Measurements from ENCODE around the gene LPIN1. TPM values are rescaled to one million over a fixed set of nuclear protein-coding genes. Genes with fewer than 3 reads are reported as not detected.

Gene LPIN1
- total RNA-seq, 4 donors from 2014 or later = 55.2 to 77.0 (median 72.8) TPM

GRCh38 chr2:11872948-11873269 lies 126.5 kb downstream of the LPIN1 start:
- H3K4me1 ChIP-seq = peaks cover 0 to 7% (median 0%) of the 10 kb centered on the region in 4 donors
- no peaks in the 10 kb centered on the region for H3K36me3 ChIP-seq
- 100% methylated on average over 2 of the region's 2 CpGs for WGBS
- DNase-seq (ENCODE audit: extremely low spot score) = no peak
- H3K9me3 ChIP-seq = no peaks in the 10 kb centered on the region
- no peaks in the 10 kb centered on the region for H3K27me3 ChIP-seq
- H3K4me3 ChIP-seq = no peak overlapping the region
- TF ChIP-seq POLR2A (IDR thresholded peaks at IDR 0.05; ENCODE audit: low read depth) (no peak), EP300 (IDR thresholded peaks at IDR 0.05) (no peak), CTCF (IDR thresholded peaks at IDR 0.05) (no peak), POLR2AphosphoS5 (IDR thresholded peaks at IDR 0.05) (no peak)
- intact Hi-C loops (cut with DNase I) = no loop called here
- H3K27ac ChIP-seq (replicated peaks in 1 of 4) = no peak overlapping the region

- TF ChIP-seq EP300 (IDR thresholded peaks at IDR 0.05) = no peak
- no peak for TF ChIP-seq POLR2A (IDR thresholded peaks at IDR 0.05; ENCODE audit: low read depth)
- TF ChIP-seq CTCF (IDR thresholded peaks at IDR 0.05) = no peak
- Histone ChIP-seq H3K4me1 (peaks cover 0 to 7% (median 0%) of the 10 kb centered on the region in 4 donors), H3K36me3 (no peaks in the 10 kb centered on the region), H3K9me3 (no peaks in the 10 kb centered on the region), H3K27ac (replicated peaks in 1 of 4) (no peak overlapping the region), H3K4me3 (no peak overlapping the region), H3K27me3 (no peaks in the 10 kb centered on the region)
- no peak for DNase-seq (ENCODE audit: extremely low spot score)
- 63% methylated on average over 11 of the region's 11 CpGs for WGBS
- intact Hi-C loops (cut with DNase I) = no loop called here
Observed at GRCh38 chr2:11873356-11874154, 127.1 kb downstream of the LPIN1 start.

DNA sequence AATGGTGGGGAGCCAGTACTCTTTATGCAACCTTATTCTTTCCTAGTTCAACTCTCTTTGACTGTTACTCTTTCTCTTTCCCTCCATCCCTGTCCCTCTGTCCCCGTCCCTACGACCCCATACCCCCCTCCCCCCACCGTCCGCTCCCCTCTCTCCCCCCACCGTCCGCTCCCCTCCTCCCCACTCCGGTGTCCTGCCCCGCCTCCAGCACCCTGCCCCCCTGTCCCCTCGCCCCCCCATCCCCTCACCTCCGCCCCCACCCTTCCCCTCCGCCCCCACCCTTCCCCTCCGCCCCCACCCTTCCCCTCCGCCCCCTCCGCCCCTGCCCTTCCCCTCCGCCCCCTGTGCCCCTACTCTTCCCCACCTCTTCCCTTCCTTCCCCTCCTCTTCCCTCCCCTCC lies 128.4 kb downstream of the LPIN1 start:
- Histone ChIP-seq H3K27me3 (no peaks in the 10 kb centered on the region), H3K36me3 (no peaks in the 10 kb centered on the region), H3K27ac (replicated peaks in 1 of 4) (no peak overlapping the region), H3K4me1 (peaks cover 0 to 7% (median 0%) of the 10 kb centered on the region in 4 donors), H3K4me3 (no peak overlapping the region), H3K9me3 (no peaks in the 10 kb centered on the region)
- intact Hi-C loops (cut with DNase I) = no loop called here
- TF ChIP-seq POLR2AphosphoS5 (IDR thresholded peaks at IDR 0.05) (no peak), POLR2A (IDR thresholded peaks at IDR 0.05; ENCODE audit: low read depth) (no peak), EP300 (IDR thresholded peaks at IDR 0.05) (no peak)
- WGBS = 92% methylated on average over 13 of the region's 15 CpGs
- DNase-seq (ENCODE audit: extremely low spot score) = no peak

- no peak for DNase-seq (ENCODE audit: extremely low spot score)
- H3K36me3 ChIP-seq = no peaks in the 10 kb centered on the region
- peaks cover 0 to 7% (median 0%) of the 10 kb centered on the region in 4 donors for H3K4me1 ChIP-seq
- 90% methylated on average over 2 of the region's 2 CpGs for WGBS
- no peak for TF ChIP-seq CTCF (IDR thresholded peaks at IDR 0.05)
- no peak for TF ChIP-seq EP300 (IDR thresholded peaks at IDR 0.05)
- TF ChIP-seq POLR2AphosphoS5 (IDR thresholded peaks at IDR 0.05) = no peak
- no peak for TF ChIP-seq POLR2A (IDR thresholded peaks at IDR 0.05; ENCODE audit: low read depth)
- H3K9me3 ChIP-seq = no peaks in the 10 kb centered on the region
- H3K27ac ChIP-seq (replicated peaks in 1 of 4) = no peak overlapping the region
- no peaks in the 10 kb centered on the region for H3K27me3 ChIP-seq
- intact Hi-C loops (cut with DNase I) = no loop called here
- no peak overlapping the region for H3K4me3 ChIP-seq
Observed at GRCh38 chr2:11875481-11875880, 129.0 kb downstream of the LPIN1 start.

DNA sequence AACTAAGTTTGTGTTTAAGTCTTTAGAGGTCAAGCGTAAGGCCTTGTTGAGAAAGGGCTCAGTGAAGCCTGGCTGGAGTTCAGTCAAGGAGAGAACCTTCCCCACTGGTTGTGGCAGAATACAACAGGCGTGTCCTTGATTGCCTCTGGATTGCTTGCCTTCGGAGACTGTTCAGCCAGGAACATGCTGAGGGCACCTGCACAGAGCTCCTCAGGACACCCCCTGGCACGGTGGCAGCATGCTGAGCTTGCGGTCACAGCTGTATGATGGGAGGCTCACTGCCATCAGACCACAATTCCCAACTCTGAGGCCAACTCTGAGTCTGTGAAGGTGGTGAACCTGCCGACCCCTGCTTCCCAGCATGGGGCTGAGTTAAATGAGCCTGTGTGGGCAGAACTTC lies 130.0 kb downstream of the LPIN1 start:
- TF ChIP-seq POLR2A (IDR thresholded peaks at IDR 0.05; ENCODE audit: low read depth) = no peak
- no peak for TF ChIP-seq POLR2AphosphoS5 (IDR thresholded peaks at IDR 0.05)
- TF ChIP-seq EP300 (IDR thresholded peaks at IDR 0.05) = no peak
- TF ChIP-seq CTCF (IDR thresholded peaks at IDR 0.05) = no peak

More for the DNA sequence above, 130.0 kb downstream of the LPIN1 start:
- peaks cover 0 to 7% (median 0%) of the 10 kb centered on the region in 4 donors for H3K4me1 ChIP-seq
- H3K27ac ChIP-seq (replicated peaks in 1 of 4) = no peak overlapping the region
- no peak for DNase-seq (ENCODE audit: extremely low spot score)
- no peaks in the 10 kb centered on the region for H3K27me3 ChIP-seq
- H3K9me3 ChIP-seq = no peaks in the 10 kb centered on the region
- 94% methylated on average over 6 of the region's 6 CpGs for WGBS
- H3K36me3 ChIP-seq = no peaks in the 10 kb centered on the region
- H3K4me3 ChIP-seq = no peak overlapping the region
- intact Hi-C loops (cut with DNase I) = no loop called here

All from esophagus muscularis mucosa (tissue), 4 donors.